ENCODE data around the gene DMRTC2. TPM values are rescaled to one million over a fixed set of nuclear protein-coding genes. Genes with fewer than 3 reads are reported as not detected.

The DMRTC2 gene
- total and polyA plus RNA-seq, 2 donors (not counting 1 experiment from before 2014, with no cell fraction given) = not detected

DNA sequence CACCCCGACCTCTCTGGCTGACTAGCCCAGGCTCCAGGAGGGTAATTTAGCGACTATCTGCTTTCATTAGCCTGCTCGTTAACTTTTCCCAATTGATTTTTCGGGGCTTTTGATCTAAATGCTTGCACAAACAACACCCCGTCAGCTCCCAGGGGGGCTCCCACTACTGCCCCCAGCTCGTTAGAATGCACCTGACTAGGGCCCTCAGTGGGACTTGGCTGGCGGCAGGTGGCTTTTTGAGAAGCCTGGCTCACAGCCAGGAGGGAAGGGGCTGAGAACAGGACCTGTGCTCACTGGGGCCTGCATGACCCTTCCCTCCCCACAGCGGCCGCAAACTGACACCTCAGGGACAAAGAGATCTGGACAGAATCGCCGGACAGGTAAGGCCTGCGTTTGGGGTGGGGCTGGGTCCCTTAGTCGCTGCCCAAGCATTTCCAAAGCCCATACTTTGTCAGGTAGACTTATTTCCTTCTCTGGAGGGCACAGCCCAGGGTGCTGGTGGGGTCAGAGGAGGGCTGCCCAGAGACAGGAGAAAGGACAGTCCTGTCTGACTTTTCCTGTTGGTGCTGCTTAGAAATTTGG lies 24.6 kb downstream of the DMRTC2 start:
- H3K9ac ChIP-seq (ENCODE audit: low read length) = no peak overlapping the region
- H3K79me2 ChIP-seq (ENCODE audit: control insufficient read depth, insufficient read depth, low read length) = peaks cover 58% of the 10 kb centered on the region
- Mint-ChIP-seq H3K27me3 (no peaks in the 10 kb centered on the region), H3K4me3 (no peak overlapping the region), H3K4me1 (peaks cover 68% of the 10 kb centered on the region), H3K9me3 (ENCODE audit: insufficient read depth) (no peaks in the 10 kb centered on the region), H3K27ac (peak overlapping the region; percentile 87)
- TF ChIP-seq, protein P1, sequence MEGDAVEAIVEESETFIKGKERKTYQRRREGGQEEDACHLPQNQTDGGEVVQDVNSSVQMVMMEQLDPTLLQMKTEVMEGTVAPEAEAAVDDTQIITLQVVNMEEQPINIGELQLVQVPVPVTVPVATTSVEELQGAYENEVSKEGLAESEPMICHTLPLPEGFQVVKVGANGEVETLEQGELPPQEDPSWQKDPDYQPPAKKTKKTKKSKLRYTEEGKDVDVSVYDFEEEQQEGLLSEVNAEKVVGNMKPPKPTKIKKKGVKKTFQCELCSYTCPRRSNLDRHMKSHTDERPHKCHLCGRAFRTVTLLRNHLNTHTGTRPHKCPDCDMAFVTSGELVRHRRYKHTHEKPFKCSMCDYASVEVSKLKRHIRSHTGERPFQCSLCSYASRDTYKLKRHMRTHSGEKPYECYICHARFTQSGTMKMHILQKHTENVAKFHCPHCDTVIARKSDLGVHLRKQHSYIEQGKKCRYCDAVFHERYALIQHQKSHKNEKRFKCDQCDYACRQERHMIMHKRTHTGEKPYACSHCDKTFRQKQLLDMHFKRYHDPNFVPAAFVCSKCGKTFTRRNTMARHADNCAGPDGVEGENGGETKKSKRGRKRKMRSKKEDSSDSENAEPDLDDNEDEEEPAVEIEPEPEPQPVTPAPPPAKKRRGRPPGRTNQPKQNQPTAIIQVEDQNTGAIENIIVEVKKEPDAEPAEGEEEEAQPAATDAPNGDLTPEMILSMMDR (IDR thresholded peaks at IDR 0.05) = no peak
- TF ChIP-seq EZH2 (IDR thresholded peaks at IDR 0.05; ENCODE audit: borderline replicate concordance, insufficient read depth, low read depth, low read length, poor library complexity, severe bottlenecking) = no peak
- WGBS (ENCODE audit: insufficient coverage) = 70% methylated on average over 11 of the region's 13 CpGs
- H3K4me2 ChIP-seq (replicated peaks; ENCODE audit: low read depth, low read length, poor library complexity, severe bottlenecking) = no peak overlapping the region
- ChIA-PET CTCF (interaction anchor here (0.8 to 17.0 kb wide), 5 partner anchors 10 to 87 kb away, joined by 3 to 331 read pairs (median 5); no protein-coding TSS in a partner anchor), POLR2A (interaction anchor here (0.6 to 6.2 kb wide), 4 partner anchors 10 to 68 kb away, joined by 3 to 85 read pairs (median 6); partner anchors contain the start of genes ARHGEF1 and RPS19)
- DNase-seq (no peak), ATAC-seq (ENCODE audit: low read depth) (no peak)
- H3K27ac ChIP-seq (ENCODE audit: low read length in 2 of 2) = peak overlapping the region; percentile 22 to 96
- H3K36me3 ChIP-seq (replicated peaks in 1 of 2; ENCODE audit: control extremely low read depth in 1 of 2, control insufficient read depth in 1 of 2, extremely low read depth in 1 of 2, insufficient read depth in 2 of 2, low read length in 1 of 2) = peaks cover 0 to 62% of the 10 kb centered on the region in 2 experiments
- no peaks in the 10 kb centered on the region for H3K9me3 ChIP-seq (ENCODE audit: control extremely low read depth in 1 of 3, control insufficient read depth in 2 of 3, insufficient read depth in 1 of 3, low read length in 2 of 3)
- H3K27me3 ChIP-seq (replicated peaks in 1 of 4; ENCODE audit: control extremely low read depth in 1 of 4, control insufficient read depth in 3 of 4, insufficient read depth in 4 of 4, low read length in 3 of 4) = no peaks in the 10 kb centered on the region
- peaks cover 59% of the 10 kb centered on the region for H4K20me1 ChIP-seq (ENCODE audit: control insufficient read depth, insufficient read depth, low read length, poor library complexity, severe bottlenecking)
- H3K4me1 ChIP-seq (ENCODE audit: control insufficient read depth in 2 of 2, insufficient read depth in 2 of 2, low read length in 2 of 2) = peaks cover 54 to 88% of the 10 kb centered on the region in 2 donors
- no peak overlapping the region for H3K4me3 ChIP-seq (ENCODE audit: control extremely low read depth in 1 of 5, extremely low read depth in 1 of 5, insufficient read depth in 1 of 5, low read depth in 2 of 5, low read length in 4 of 5)
- H2AFZ ChIP-seq (ENCODE audit: insufficient read depth, low read depth, low read length, poor library complexity, severe bottlenecking) = no peak overlapping the region
- intact Hi-C loops (cut with micrococcal nuclease) = no loop called here

DNA sequence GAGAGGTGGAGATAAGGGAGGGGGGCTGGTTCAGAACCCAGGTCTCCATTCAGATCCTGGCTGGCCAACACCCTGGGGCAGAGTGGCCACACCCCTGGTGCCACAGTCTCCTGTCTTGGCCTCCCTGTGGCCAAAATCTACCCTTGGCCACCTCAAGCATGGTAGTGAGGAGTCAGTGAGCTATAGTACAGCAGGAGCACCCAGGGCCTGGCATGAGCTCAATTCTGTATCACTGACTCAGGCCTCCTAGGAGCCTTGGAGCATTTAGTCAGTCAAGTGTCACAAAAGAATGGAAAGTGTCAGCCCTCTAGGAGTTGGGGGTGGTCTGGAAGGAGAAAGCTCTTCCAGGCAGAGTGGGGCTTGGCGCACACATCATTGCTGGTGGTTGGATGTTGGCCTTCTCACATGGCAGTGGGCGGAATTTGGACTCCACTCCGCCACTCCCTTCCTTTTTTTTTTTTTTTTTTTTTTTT lies 25.6 kb downstream of the DMRTC2 start:
- H3K79me2 ChIP-seq (ENCODE audit: control insufficient read depth, insufficient read depth, low read length) = peaks cover 54% of the 10 kb centered on the region
- ChIA-PET POLR2A (interaction anchor here (0.6 to 6.2 kb wide), 4 partner anchors 10 to 75 kb away, joined by 3 to 85 read pairs (median 9); partner anchors contain the start of genes ARHGEF1 and RPS19), CTCF (interaction anchor here (0.6 to 17.0 kb wide), 8 partner anchors 10 to 295 kb away, joined by 3 to 331 read pairs (median 18); partner anchors contain the start of gene RPS19)
- peaks cover 63% of the 10 kb centered on the region for H3K4me1 Mint-ChIP-seq
- 80% methylated on average over 1 of the region's 3 CpGs for whole genome bisulfite sequencing (ENCODE audit: insufficient coverage)
- H3K4me3 Mint-ChIP-seq = peak overlapping the region; percentile 44
- no peak overlapping the region for H3K9ac ChIP-seq (ENCODE audit: low read length)
- H3K4me3 ChIP-seq (ENCODE audit: control extremely low read depth in 1 of 5, extremely low read depth in 1 of 5, insufficient read depth in 1 of 5, low read depth in 2 of 5, low read length in 4 of 5) = no peak overlapping the region
- H2AFZ ChIP-seq (ENCODE audit: insufficient read depth, low read depth, low read length, poor library complexity, severe bottlenecking) = no peak overlapping the region
- peaks cover 55 to 90% of the 10 kb centered on the region in 2 donors for H3K4me1 ChIP-seq (ENCODE audit: control insufficient read depth in 2 of 2, insufficient read depth in 2 of 2, low read length in 2 of 2)
- H3K27ac Mint-ChIP-seq = peak overlapping the region; percentile 87
- H3K27me3 ChIP-seq (replicated peaks in 1 of 4; ENCODE audit: control extremely low read depth in 1 of 4, control insufficient read depth in 3 of 4, insufficient read depth in 4 of 4, low read length in 3 of 4) = no peaks in the 10 kb centered on the region
- H3K36me3 ChIP-seq (replicated peaks in 1 of 2; ENCODE audit: control extremely low read depth in 1 of 2, control insufficient read depth in 1 of 2, extremely low read depth in 1 of 2, insufficient read depth in 2 of 2, low read length in 1 of 2) = peaks cover 0 to 52% of the 10 kb centered on the region in 2 experiments
- H3K9me3 Mint-ChIP-seq (ENCODE audit: insufficient read depth) = no peaks in the 10 kb centered on the region
- DNase-seq (no peak), ATAC-seq (ENCODE audit: low read depth) (no peak)
- H3K27ac ChIP-seq (ENCODE audit: low read length in 2 of 2) = peak overlapping the region; percentile 79 to 96
- no peaks in the 10 kb centered on the region for H3K27me3 Mint-ChIP-seq
- H4K20me1 ChIP-seq (ENCODE audit: control insufficient read depth, insufficient read depth, low read length, poor library complexity, severe bottlenecking) = peaks cover 49% of the 10 kb centered on the region
- no peaks in the 10 kb centered on the region for H3K9me3 ChIP-seq (ENCODE audit: control extremely low read depth in 1 of 3, control insufficient read depth in 2 of 3, insufficient read depth in 1 of 3, low read length in 2 of 3)
- intact Hi-C loops (cut with micrococcal nuclease) = loop anchor here (10.0 kb wide), 1 partner anchor 606 kb away; the partner anchor contains the start of gene HNRNPUL1
- H3K4me2 ChIP-seq (replicated peaks; ENCODE audit: low read depth, low read length, poor library complexity, severe bottlenecking) = peak overlapping the region; percentile 38
- no peak for TF ChIP-seq EZH2 (IDR thresholded peaks at IDR 0.05; ENCODE audit: borderline replicate concordance, insufficient read depth, low read depth, low read length, poor library complexity, severe bottlenecking)
- TF ChIP-seq, protein P1 (IDR thresholded peaks at IDR 0.05) = no peak
